ENCODE results near the gene COX7C.
A peak's percentile ranks its signal among the peaks of the same experiment; 100 is the strongest.
"Not testable (repeated sequence)": the region's sequence is repeated elsewhere in the genome, so short reads cannot be mapped to it uniquely, and the experiment has no call there.

The COX7C gene, protein sequence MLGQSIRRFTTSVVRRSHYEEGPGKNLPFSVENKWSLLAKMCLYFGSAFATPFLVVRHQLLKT

DNA sequence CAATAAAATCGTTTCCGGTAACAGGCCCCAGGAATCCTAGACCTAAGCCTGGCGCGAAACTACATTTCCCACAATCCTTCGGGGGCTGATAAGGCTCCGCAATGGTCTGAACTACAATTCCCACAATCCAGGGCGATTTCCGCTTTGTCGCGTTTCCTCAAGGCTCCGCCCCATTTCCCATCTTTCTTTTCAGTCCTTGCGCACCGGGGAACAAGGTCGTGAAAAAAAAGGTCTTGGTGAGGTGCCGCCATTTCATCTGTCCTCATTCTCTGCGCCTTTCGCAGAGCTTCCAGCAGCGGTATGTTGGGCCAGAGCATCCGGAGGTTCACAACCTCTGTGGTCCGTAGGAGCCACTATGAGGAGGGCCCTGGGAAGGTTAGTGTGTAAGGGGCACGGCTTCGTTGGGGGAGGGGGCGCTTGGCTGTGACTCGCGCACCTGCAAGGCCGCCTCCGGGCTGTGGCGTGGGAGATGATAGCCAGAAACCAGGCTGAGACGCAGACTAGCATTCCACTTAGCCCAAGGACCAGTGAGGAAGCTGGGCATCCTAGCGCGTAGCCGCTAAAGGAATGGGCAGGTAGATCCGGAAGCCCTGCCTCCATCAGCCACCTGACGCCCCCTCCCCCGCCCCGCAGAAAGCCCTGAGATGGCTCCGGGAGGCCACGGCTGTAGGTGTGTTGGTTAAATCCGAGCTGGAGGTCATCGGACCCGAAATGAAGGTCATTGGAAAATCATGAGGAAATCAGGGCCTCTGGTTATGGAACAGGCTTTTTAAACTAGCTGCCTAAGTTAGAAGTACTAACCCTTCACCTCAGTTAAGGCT, at the start of gene COX7C:
Gene COX7C, plus strand, starts transcription at position 186 of the 821 bp plus-strand sequence. Its CDS starts 115 bp downstream, at position 301.
- DNase-seq (ENCODE audit: low read depth): peak; percentile 88

DNA sequence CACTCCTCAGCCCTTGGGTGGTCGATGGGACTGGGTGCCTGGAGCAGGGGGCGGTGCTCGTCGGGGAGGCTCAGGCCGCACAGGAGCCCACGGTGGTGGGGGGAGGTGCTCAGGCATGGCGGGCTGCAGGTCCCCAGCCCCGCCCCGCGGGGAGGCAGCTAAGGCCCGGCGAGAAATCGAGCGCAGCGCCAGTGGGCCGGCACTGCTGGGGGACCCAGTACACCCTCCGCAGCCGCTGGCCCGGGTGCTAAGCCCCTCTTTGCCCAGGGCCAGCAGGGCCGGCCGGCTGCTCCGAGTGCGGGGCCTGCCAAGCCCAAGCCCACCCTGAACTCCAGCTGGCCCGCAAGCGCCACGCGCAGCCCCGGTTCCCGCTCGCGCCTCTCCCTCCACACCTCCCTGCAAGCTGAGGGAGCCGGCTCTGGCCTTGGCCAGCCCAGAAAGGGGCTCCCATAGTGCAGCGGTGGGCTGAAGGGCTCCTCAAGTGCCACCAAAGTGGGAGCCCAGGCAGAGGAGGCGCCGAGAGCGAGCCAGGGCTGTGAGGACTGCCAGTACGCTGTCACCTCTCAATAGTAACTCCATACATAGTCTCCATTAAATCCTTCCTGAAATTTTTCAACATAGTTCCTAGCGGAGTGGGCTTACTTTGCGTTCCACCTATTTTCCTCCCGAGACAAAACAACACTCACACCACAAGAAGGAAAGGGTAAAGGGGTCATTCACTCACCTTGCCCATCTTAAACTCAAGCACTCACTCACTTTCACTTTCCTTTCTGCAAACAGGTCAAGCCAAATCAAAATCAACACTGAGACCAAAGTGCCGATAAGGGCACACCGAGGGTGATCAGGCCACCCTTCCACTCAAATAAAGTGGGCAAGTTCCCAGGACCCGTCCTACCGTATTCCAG, 48.0 kb upstream of the COX7C start:
- not testable (repeated sequence) for DNase-seq (ENCODE audit: low read depth)

DNA sequence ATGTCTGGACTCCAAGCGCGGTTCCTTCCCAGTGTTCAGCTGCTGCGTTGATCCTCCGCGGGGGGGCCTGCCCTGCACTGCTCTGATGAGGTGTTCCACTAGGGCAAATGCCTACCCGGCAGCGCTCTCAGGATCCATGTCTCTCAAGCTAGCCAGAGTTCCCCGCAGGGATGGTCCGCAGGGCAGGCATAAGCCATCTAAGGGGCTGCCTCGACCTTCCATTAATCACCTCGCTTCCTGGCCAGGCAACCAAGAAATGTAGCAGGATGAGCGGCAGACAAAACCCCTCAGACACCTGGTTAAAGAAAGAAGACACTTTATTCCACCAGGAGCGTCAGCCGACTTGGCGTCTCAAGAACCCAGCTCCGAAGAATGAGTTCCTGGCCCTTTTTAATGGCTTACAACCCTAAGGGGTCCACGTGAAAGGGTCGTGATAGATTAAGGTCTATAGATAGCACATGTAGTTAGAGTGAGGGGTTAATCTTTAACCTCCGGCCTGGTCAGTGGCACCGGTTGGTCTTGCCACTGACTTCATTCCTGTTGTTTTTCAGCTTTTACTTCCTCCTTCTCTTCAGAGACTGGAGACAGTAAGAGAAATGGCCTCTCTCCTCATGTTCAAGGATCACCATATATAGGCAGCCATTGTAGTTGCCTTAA, 47.2 kb upstream of the COX7C start:
- DNase-seq (ENCODE audit: low read depth): no peak

- not testable (repeated sequence) for DNase-seq (ENCODE audit: low read depth)
Observed at GRCh38 chr5:86571109-86571508, 46.6 kb upstream of the COX7C start.

DNA sequence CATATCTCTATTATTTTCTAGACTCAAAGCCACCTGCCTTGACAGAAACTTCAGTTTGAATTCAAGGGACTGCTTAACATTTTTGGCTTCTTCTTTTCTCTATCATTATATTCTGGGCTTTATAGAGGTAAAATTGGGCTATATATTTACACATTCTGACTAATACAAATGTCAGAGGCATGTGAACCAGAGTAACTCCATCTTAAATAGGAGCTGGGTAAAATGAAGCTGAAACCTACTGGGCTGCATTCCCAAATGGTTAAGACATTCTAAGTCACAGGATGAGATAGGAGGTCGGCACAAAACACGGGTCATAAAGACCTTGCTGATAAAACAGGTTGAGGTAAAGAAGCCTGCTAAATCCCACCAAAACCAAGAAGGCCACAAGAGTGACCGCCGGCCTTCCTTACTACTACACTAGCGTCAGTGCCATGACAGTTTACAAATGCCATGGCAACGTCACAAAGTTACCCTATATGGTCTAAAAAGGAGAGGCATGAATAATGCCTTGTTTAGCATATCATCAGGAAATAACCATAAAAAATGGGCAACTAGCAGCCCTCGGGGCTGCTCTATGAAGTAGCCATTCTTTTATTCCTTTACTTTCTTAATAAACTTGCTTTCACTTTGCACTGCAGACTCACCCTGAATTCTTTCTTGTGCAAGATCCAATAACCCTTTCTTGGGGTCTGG, 44.8 kb upstream of the COX7C start:
- no peak for DNase-seq (ENCODE audit: low read depth)

GRCh38 chr5:86579502-86579901, 38.2 kb upstream of the COX7C start:
- DNase-seq (ENCODE audit: low read depth): no peak

DNA sequence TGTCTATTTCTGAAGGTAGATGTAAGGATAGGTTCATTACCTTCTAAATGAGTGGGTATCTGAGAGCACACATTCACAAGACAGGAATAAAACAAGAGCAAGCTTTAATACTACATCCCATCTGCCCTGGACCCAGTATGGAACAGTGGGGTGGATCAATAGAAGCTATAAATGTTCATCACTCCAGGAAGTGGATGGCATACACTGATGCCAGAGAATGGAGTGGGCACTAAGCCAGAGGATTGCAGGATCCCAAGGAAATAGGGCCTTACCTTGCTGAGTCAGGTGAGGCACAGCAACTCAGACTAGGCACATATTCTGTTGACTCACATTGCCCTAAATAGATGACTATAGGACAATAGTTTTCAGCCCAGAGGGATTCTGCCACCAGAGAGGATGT, 21.3 kb upstream of the COX7C start:
- DNase-seq (ENCODE audit: low read depth): no peak

DNA sequence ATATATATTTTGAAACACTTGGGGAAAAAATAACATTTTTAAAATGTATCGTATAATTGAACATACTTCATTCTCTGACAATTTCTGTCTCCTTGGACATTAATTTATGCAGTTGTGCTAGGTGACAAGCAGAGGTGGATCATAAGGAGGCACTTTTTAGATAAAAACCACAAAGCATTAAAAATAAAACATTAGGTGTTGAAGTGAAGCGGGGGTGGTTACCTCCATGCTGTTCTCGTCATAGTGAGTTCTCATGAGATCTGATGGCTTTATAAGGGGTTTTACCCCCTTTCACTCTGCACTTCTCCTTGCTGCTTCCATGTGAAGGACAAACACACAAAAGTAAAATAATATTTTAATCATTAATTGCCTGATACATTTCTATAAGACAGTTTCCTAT, 11.9 kb upstream of the COX7C start:
- DNase-seq (ENCODE audit: low read depth): no peak

DNA sequence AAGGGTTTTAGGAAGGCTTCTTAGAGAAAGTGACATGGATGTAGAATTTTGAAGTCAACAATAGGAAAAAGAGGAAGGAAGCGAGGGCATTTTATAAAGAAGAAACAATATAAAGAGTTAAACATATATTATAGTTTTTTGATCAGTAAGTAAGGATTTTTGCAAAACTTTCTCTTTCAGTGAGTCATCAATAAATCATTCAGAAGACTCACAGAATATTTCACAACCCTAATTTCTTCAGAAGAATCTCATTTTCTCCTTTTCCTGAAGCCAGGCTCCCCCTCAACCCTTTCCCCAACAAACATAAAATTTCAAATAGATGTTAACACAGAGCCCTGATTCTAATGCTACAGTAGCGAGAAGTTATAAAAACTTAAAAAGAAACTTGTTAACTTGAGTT, 4.3 kb upstream of the COX7C start:
- no peak for DNase-seq (ENCODE audit: low read depth)

DNA sequence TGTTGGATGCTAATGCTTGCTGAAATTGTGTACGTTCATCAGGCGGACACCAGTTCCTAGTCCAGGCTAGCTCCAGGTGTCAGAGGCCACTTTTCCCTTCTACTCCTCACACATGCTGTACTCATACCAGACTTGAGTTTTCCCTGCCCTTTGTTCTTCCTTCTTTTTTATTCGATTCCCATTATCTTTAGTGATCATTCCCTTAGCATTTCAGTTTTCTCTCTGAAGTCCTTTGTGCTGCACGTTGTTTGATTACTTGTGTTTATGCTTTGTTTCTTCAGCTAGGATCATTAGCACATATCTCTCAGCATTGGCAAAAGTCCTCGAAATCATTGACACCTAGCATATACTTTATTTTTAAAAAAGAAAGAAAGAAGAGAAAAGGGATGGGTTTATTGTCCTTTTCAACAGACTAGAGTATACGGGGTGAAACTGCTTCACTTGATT, 409 bp upstream of the COX7C start:
- DNase-seq (ENCODE audit: low read depth): no peak

- DNase-seq (ENCODE audit: low read depth): no peak
Observed at GRCh38 chr5:86623785-86624483, 6.2 kb downstream of the COX7C start.

GRCh38 chr5:86625148-86625547, 7.4 kb downstream of the COX7C start:
- DNase-seq (ENCODE audit: low read depth): no peak

DNA sequence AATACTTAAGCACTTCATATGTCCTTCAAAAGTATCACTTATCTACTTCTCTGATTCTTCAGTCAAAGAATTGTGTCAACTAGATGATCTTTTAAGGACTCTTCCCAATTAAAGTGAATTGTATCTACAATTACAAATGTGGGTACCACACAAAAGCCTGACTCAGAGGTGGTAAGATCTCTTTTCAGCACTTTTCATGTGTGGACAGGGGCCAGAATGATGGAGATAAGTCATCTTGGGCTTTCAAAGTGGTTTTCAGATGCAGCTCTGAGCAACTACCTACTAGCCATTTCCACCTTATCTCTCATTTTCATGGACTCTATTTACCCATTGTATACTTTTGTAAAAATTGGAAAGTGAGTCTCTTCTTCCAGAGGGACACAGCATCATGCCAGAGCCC, 8.4 kb downstream of the COX7C start:
- no peak for DNase-seq (ENCODE audit: low read depth)

- DNase-seq (ENCODE audit: low read depth): no peak
Observed at GRCh38 chr5:86631165-86631564, 13.4 kb downstream of the COX7C start.

GRCh38 chr5:86640998-86641397, 23.3 kb downstream of the COX7C start:
- DNase-seq (ENCODE audit: low read depth): no peak

GRCh38 chr5:86644843-86645242, 27.1 kb downstream of the COX7C start:
- DNase-seq (ENCODE audit: low read depth): no peak

DNA sequence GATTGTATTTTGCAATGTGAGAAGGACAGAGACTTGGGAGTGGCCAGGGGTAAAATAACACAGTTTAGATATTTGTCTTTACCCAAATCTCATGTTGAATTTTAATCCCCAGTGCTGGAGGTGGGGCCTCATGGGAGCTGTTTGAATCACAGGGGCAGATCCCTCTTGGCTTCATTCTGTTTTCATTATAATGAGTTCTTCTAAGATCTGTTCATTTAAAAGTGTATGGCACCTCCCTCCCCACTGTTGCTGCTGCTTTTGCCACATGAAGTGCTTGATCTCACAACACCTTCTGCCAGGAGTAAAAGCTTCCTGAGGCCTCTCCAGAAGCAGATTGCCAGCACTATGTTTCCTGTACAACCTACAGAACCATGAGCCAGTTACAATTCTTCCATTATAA, 28.1 kb downstream of the COX7C start:
- no peak for DNase-seq (ENCODE audit: low read depth)

- no peak for DNase-seq (ENCODE audit: low read depth)
Observed at GRCh38 chr5:86646671-86647070, 28.9 kb downstream of the COX7C start.

DNA sequence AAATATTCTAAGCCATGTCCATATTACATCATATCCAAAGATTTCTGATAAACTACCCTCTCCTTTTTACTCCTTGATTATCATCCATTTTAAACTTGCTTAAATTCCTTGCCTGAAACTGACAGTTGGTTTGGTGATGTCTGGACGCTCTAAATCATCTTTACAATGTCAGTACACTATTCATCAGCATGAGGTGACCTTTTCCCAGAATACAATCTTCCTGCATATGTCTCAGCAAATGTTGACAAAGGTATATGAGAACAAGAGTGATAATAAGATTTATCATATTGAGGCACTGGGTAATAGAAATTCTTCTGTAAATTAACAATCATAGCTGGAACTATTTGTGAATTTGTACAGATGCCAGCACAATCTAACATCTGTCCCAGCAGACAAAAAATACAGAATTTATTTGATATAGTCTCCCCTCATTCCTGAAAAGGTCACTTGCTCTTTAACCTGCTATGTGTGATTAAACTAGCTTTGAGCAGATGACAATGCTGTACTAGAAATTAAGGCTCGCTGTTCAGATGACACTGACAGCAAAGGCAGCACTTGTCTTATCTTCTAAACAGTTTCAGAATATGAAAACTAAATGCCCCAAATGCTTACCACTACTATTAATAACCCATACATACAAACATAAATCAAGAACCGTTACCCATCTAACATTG, 32.2 kb downstream of the COX7C start:
- DNase-seq (ENCODE audit: low read depth): no peak

GRCh38 chr5:86660771-86661170, 43.0 kb downstream of the COX7C start:
- DNase-seq (ENCODE audit: low read depth): not testable (repeated sequence)

All from activated gamma-delta T cell treated with anti-CD3 and anti-CD28 coated beads, Interleukin-2, amount 50 U/mL, for 16 hours (primary cell).